ENCODE measurements around the gene SDK2. TPM values are rescaled to one million over a fixed set of nuclear protein-coding genes. Genes with fewer than 3 reads are reported as not detected.
"Not testable (repeated sequence)": the region's sequence is repeated elsewhere in the genome, so short reads cannot be mapped to it uniquely, and the experiment has no call there.

The SDK2 gene
- total RNA-seq, 1 donor: under 0.01 TPM

- Histone ChIP-seq H3K9me3 (ENCODE audit: low read depth, low read length) (no peaks in the 10 kb centered on the region), H3K27ac (ENCODE audit: low read depth, low read length) (no peak overlapping the region), H3K4me3 (ENCODE audit: insufficient read depth, low read length) (no peak overlapping the region), H3K27me3 (ENCODE audit: insufficient read depth, low read length) (no peaks in the 10 kb centered on the region), H2AFZ (ENCODE audit: low read length) (no peak overlapping the region), H3K4me2 (ENCODE audit: insufficient read depth, low read length) (no peak overlapping the region), H3K79me2 (ENCODE audit: insufficient read depth, low read length) (no peaks in the 10 kb centered on the region), H3K36me3 (ENCODE audit: insufficient read depth, low read length) (no peaks in the 10 kb centered on the region), H4K20me1 (ENCODE audit: insufficient read depth, low read length) (no peaks in the 10 kb centered on the region), H3K4me1 (ENCODE audit: insufficient read depth, low read length) (peaks cover 29% of the 10 kb centered on the region)
- DNase-seq (ENCODE audit: insufficient read length, low spot score, missing footprints): peak; percentile 57
- no peak for TF ChIP-seq CTCF (IDR thresholded peaks at IDR 0.05; ENCODE audit: extremely low read depth, low read depth, low read length)
These were observed 308.4 kb downstream of the SDK2 start for GRCh38 chr17:73335591-73336407.

- H3K4me3 ChIP-seq (ENCODE audit: insufficient read depth, low read length): no peak overlapping the region
- no peak overlapping the region for H3K27ac ChIP-seq (ENCODE audit: low read depth, low read length)
- H3K4me1 ChIP-seq (ENCODE audit: insufficient read depth, low read length): peaks cover 25% of the 10 kb centered on the region
- no peaks in the 10 kb centered on the region for H3K9me3 ChIP-seq (ENCODE audit: low read depth, low read length)
- H3K27me3 ChIP-seq (ENCODE audit: insufficient read depth, low read length): no peaks in the 10 kb centered on the region
- no peak overlapping the region for H2AFZ ChIP-seq (ENCODE audit: low read length)
- H4K20me1 ChIP-seq (ENCODE audit: insufficient read depth, low read length): no peaks in the 10 kb centered on the region
- no peaks in the 10 kb centered on the region for H3K36me3 ChIP-seq (ENCODE audit: insufficient read depth, low read length)
- no peak for TF ChIP-seq CTCF (IDR thresholded peaks at IDR 0.05; ENCODE audit: extremely low read depth, low read depth, low read length)
- DNase-seq (ENCODE audit: insufficient read length, low spot score, missing footprints): no peak
- H3K79me2 ChIP-seq (ENCODE audit: insufficient read depth, low read length): no peaks in the 10 kb centered on the region
- H3K4me2 ChIP-seq (ENCODE audit: insufficient read depth, low read length): no peak overlapping the region
These were observed 309.3 kb downstream of the SDK2 start for GRCh38 chr17:73334771-73335513.

- H3K4me1 ChIP-seq (ENCODE audit: insufficient read depth, low read length): peaks cover 15% of the 10 kb centered on the region
- peak overlapping the region; percentile 39 for H3K4me2 ChIP-seq (ENCODE audit: insufficient read depth, low read length)
These were observed 310.8 kb downstream of the SDK2 start for GRCh38 chr17:73333445-73333844.

GRCh38 chr17:73331060-73331459 is 313.2 kb downstream of the SDK2 start:
- H3K27me3 ChIP-seq (ENCODE audit: insufficient read depth, low read length): no peaks in the 10 kb centered on the region
- no peaks in the 10 kb centered on the region for H3K36me3 ChIP-seq (ENCODE audit: insufficient read depth, low read length)
- H3K9me3 ChIP-seq (ENCODE audit: low read depth, low read length): no peaks in the 10 kb centered on the region
- TF ChIP-seq CTCF (IDR thresholded peaks at IDR 0.05; ENCODE audit: extremely low read depth, low read depth, low read length): no peak
- H3K4me3 ChIP-seq (ENCODE audit: insufficient read depth, low read length): no peak overlapping the region
- no peak overlapping the region for H2AFZ ChIP-seq (ENCODE audit: low read length)
- no peaks in the 10 kb centered on the region for H4K20me1 ChIP-seq (ENCODE audit: insufficient read depth, low read length)
- no peak for DNase-seq (ENCODE audit: insufficient read length, low spot score, missing footprints)
- H3K27ac ChIP-seq (ENCODE audit: low read depth, low read length): no peak overlapping the region
- H3K4me2 ChIP-seq (ENCODE audit: insufficient read depth, low read length): no peak overlapping the region
- H3K79me2 ChIP-seq (ENCODE audit: insufficient read depth, low read length): no peaks in the 10 kb centered on the region
- H3K4me1 ChIP-seq (ENCODE audit: insufficient read depth, low read length): peaks cover 5% of the 10 kb centered on the region

More at GRCh38 chr17:73333445-73333844, 310.8 kb downstream of the SDK2 start:
- not testable (repeated sequence) for H3K27me3 ChIP-seq (ENCODE audit: insufficient read depth, low read length); H3K36me3 ChIP-seq (ENCODE audit: insufficient read depth, low read length); H3K27ac ChIP-seq (ENCODE audit: low read depth, low read length); H4K20me1 ChIP-seq (ENCODE audit: insufficient read depth, low read length); H3K79me2 ChIP-seq (ENCODE audit: insufficient read depth, low read length); H3K9me3 ChIP-seq (ENCODE audit: low read depth, low read length); H2AFZ ChIP-seq (ENCODE audit: low read length); H3K4me3 ChIP-seq (ENCODE audit: insufficient read depth, low read length)
- DNase-seq (ENCODE audit: insufficient read length, low spot score, missing footprints): peak; percentile 29
